GM21390 (cell line): ENCODE measurements around the gene HDAC5.
"Not testable (repeated sequence)": the region's sequence is repeated elsewhere in the genome, so short reads cannot be mapped to it uniquely, and the experiment has no call there.

Experiments
- ATAC-seq: cut with Tn5 transposase; IDR thresholded peaks from one replicate; pipeline ENCODE4 v1.9.1; 2021; ENCODE audit not compliant: unreplicated experiment

The HDAC5 gene

GRCh38 chr17:44123356-44124117 lies at the start of gene HDAC5:
Gene HDAC5 (minus strand): TSS chr17:44123641. CDS start chr17:44117515, 6,126 bp downstream.
- ATAC-seq, result peak; percentile 88

- ATAC-seq, result no peak
Measured at GRCh38 chr17:44171931-44172455, 48.6 kb upstream of the HDAC5 start.

- no peak for ATAC-seq
Measured at GRCh38 chr17:44170499-44171201, 47.2 kb upstream of the HDAC5 start, which contains the start of gene ASB16. Gene ASB16 (plus strand): TSS chr17:44170704. CDS start chr17:44170790, 86 bp downstream.

GRCh38 chr17:44170135-44170498 lies 46.7 kb upstream of the HDAC5 start:
- no peak for ATAC-seq

- no peak for ATAC-seq
Measured at GRCh38 chr17:44167181-44167861, 43.9 kb upstream of the HDAC5 start.

GRCh38 chr17:44164476-44164875 lies 41.0 kb upstream of the HDAC5 start:
- no peak for ATAC-seq

GRCh38 chr17:44159519-44160210 lies 36.2 kb upstream of the HDAC5 start:
- ATAC-seq, result no peak

- ATAC-seq, result no peak
Measured at GRCh38 chr17:44155488-44155887, 32.0 kb upstream of the HDAC5 start.

GRCh38 chr17:44152875-44153274 lies 29.4 kb upstream of the HDAC5 start:
- no peak for ATAC-seq

GRCh38 chr17:44149750-44150329 lies 26.4 kb upstream of the HDAC5 start:
- no peak for ATAC-seq

- ATAC-seq, result not testable (repeated sequence)
Measured at GRCh38 chr17:44149066-44149465, 25.6 kb upstream of the HDAC5 start.

- ATAC-seq, result no peak
Measured at GRCh38 chr17:44147812-44148211, 24.4 kb upstream of the HDAC5 start.

GRCh38 chr17:44146375-44147346 lies 23.2 kb upstream of the HDAC5 start:
- no peak for ATAC-seq

GRCh38 chr17:44144966-44145739 lies 21.7 kb upstream of the HDAC5 start:
- ATAC-seq, result no peak

GRCh38 chr17:44143921-44144320 lies 20.5 kb upstream of the HDAC5 start:
- ATAC-seq, result not testable (repeated sequence)

- ATAC-seq, result no peak
Measured at GRCh38 chr17:44137891-44138709, 14.7 kb upstream of the HDAC5 start.

- no peak for ATAC-seq
Measured at GRCh38 chr17:44134752-44135568, 11.5 kb upstream of the HDAC5 start.
